ENCODE data around the gene ABR. TPM values are rescaled to one million over a fixed set of nuclear protein-coding genes. Genes with fewer than 3 reads are reported as not detected.

Gene ABR
- total and polyA plus RNA-seq, 10 donors: 18.5 to 183 (median 121) TPM

GRCh38 chr17:1164935-1165556, 14.7 kb downstream of the ABR start:
- DNase-seq: peak; percentile 84
- 28 to 45% (median 38%) methylated on average over 4 to 12 of the region's 12 CpGs for WGBS, 5 donors
- intact Hi-C loops (cut with DNase I; ENCODE audit: low total_unique reads): no loop called here

GRCh38 chr17:1162116-1162855, 17.5 kb downstream of the ABR start:
- intact Hi-C loops (cut with DNase I; ENCODE audit: low total_unique reads): no loop called here
- TF ChIP-seq POLR2A (IDR thresholded peaks at IDR 0.05) (no peak), POLR2AphosphoS5 (IDR thresholded peaks at IDR 0.05) (no peak), CTCF (IDR thresholded peaks at IDR 0.05 in 8 of 11, conservative IDR thresholded peaks at IDR 0.05 in 3 of 11) (no peak)
- WGBS, 5 donors: 78 to 94% (median 87%) methylated on average over 16 of the region's 16 CpGs
- peaks cover 0 to 46% (median 23%) of the 10 kb centered on the region in 6 donors for H3K4me1 ChIP-seq
- no peak overlapping the region for H3K27ac ChIP-seq
- no peaks in the 10 kb centered on the region for H3K27me3 ChIP-seq (replicated peaks in 1 of 7)
- H3K9me3 ChIP-seq: no peaks in the 10 kb centered on the region
- DNase-seq: no peak
- H3K4me3 ChIP-seq: no peak overlapping the region
- H3K36me3 ChIP-seq: peaks cover 0 to 18% (median 0%) of the 10 kb centered on the region in 6 donors

More at GRCh38 chr17:1164935-1165556, 14.7 kb downstream of the ABR start:
- H3K9me3 ChIP-seq: no peaks in the 10 kb centered on the region
- no peak overlapping the region for H3K4me3 ChIP-seq
- peaks cover under 1 to 67% (median 32%) of the 10 kb centered on the region in 6 donors for H3K4me1 ChIP-seq
- no peaks in the 10 kb centered on the region for H3K27me3 ChIP-seq (replicated peaks in 1 of 7)
- peak overlapping the region in 6 of 8 donors; percentile 20 to 70 (median 60) for H3K27ac ChIP-seq
- H3K36me3 ChIP-seq: peaks cover 0 to 12% (median 0%) of the 10 kb centered on the region in 6 donors
- TF ChIP-seq CTCF (IDR thresholded peaks at IDR 0.05 in 8 of 11, conservative IDR thresholded peaks at IDR 0.05 in 3 of 11): peak in 7 of 11 experiments; percentile 29 to 52 (median 35)
- no peak for TF ChIP-seq POLR2A (IDR thresholded peaks at IDR 0.05)
- peak; percentile 62 to 79 (median 75) for TF ChIP-seq POLR2AphosphoS5 (IDR thresholded peaks at IDR 0.05)

- Histone ChIP-seq H3K27ac (no peak overlapping the region), H3K36me3 (peaks cover 0 to 18% (median 0%) of the 10 kb centered on the region in 6 donors), H3K27me3 (replicated peaks in 1 of 7) (no peaks in the 10 kb centered on the region), H3K4me3 (no peak overlapping the region), H3K9me3 (no peaks in the 10 kb centered on the region), H3K4me1 (peaks cover 0 to 43% (median 21%) of the 10 kb centered on the region in 6 donors)
- TF ChIP-seq POLR2AphosphoS5 (IDR thresholded peaks at IDR 0.05) (peak in 1 of 3 donors; percentile 6), POLR2A (IDR thresholded peaks at IDR 0.05) (no peak)
- intact Hi-C loops (cut with DNase I; ENCODE audit: low total_unique reads): no loop called here
- 93 to 95% (median 93%) methylated on average over 32 of the region's 32 CpGs for WGBS, 5 donors
- no peak for DNase-seq
Observed at GRCh38 chr17:1160591-1161390, 19.0 kb downstream of the ABR start.

- Histone ChIP-seq H3K27ac (no peak overlapping the region), H3K36me3 (peaks cover 0 to 22% (median 0%) of the 10 kb centered on the region in 6 donors), H3K4me3 (no peak overlapping the region), H3K4me1 (peaks cover 0 to 36% (median 13%) of the 10 kb centered on the region in 6 donors), H3K27me3 (replicated peaks in 1 of 7) (no peaks in the 10 kb centered on the region), H3K9me3 (no peaks in the 10 kb centered on the region)
- WGBS, 5 donors: 79 to 91% (median 84%) methylated on average over 26 to 28 of the region's 28 CpGs
- no peak for TF ChIP-seq POLR2A (IDR thresholded peaks at IDR 0.05)
- TF ChIP-seq POLR2AphosphoS5 (IDR thresholded peaks at IDR 0.05): no peak
- no peak for TF ChIP-seq CTCF (IDR thresholded peaks at IDR 0.05 in 8 of 11, conservative IDR thresholded peaks at IDR 0.05 in 3 of 11)
- no peak for DNase-seq
- intact Hi-C loops (cut with DNase I; ENCODE audit: low total_unique reads): no loop called here
Observed at GRCh38 chr17:1159431-1160180, 20.2 kb downstream of the ABR start.

Measured in spleen (tissue), 11 donors.